SIG-M5 (cell line): ENCODE data around the gene PIAS1.
"Not testable (repeated sequence)": the region's sequence is repeated elsewhere in the genome, so short reads cannot be mapped to it uniquely, and the experiment has no call there.

Experiments
- DNase-seq: peaks from one replicate; lab custom pipeline; 2025; lab: John Stamatoyannopoulos, UW

The PIAS1 gene

DNA sequence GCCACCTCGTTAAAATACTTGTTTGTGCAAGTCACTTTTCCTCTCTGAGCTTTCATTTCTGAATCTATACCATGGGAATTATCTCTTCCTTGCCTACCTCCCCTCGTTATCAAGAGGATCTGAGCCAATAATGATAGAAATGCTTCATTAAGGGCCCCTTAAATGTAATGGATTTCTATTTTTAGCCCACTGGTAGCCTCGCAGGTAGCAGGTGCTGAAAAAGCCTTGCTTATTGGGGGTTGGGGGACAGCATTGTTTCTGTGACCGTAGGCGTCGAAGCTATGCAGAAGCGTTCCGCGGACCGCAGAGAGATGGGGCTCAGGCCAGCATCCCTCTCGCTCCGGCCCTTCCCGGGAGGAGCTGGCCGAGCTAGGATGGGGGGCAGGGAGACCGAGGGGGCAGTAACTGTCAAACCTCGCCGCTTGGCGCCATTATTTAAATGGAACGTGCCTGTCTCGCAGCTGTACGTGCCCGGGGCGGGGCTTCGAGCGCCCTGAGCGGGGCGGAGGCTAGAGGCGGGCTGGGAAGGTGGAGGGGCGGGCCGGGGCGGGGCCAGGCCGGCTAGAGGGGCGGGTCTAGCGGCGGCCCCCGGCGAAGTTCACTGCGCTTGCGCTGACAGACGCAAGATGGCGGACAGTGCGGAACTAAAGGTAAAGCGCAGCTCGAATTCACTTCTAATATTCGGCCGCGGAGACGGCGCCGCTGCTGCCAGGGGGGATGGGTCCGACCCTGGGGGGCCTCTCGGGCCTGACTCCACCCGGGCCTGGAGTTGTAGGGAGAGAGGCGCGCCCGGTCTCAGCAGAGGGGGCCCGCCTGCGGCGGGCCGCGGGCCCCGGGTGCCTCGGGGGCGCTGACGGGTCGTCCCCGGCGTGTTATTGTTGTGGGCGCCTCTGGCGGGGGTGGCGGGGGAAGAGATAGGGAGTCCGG, at the start of gene PIAS1:
Gene PIAS1, plus strand, starts transcription at position 615 of the 927 bp plus-strand sequence. Its CDS starts 12 bp downstream, at position 627.
- DNase-seq = peak; percentile 22

DNA sequence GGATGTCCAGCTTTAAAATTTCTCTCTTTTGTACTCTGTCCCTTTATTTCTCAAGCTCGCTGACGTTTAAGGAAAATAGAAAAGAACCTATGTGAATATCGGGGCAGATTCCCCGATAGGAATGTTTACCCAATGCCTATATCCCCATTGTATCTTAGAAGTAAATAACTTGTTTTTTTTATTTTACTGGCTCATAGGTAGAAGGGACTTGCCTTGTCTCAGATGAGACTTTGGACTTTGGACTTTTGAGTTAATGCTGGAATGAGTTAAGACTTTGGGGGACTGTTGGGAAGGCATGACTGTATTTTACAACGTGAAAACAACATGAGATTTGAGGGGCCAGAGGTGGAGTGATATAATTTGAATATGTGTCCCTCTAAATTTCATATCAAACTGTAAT, 46.5 kb upstream of the PIAS1 start:
- not testable (repeated sequence) for DNase-seq

- DNase-seq = no peak
These were observed 43.6 kb upstream of the PIAS1 start for GRCh38 chr15:68010361-68011153.

- no peak for DNase-seq
These were observed 41.2 kb upstream of the PIAS1 start for GRCh38 chr15:68012911-68013310.

DNA sequence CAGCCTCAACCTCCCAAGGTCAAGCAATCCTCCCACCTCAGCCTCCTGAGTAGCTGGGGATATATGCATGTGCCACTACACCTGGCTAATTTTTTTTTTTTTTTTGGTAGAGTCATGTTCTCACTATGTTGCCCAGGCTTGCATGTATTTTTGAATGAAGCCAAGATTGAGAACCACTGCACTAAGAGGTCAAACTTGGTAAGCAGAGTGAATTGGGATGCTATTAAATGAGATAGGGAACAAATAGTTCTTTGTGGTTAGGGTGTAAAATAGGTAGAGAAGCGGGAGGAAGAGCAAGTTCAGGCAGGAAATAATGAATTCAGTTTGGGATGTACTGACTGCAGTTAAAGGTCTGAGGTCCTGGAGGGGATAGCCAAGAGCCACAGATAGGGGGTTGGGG, 39.9 kb upstream of the PIAS1 start:
- no peak for DNase-seq

- DNase-seq = no peak
These were observed 38.9 kb upstream of the PIAS1 start for GRCh38 chr15:68015244-68015643.

DNA sequence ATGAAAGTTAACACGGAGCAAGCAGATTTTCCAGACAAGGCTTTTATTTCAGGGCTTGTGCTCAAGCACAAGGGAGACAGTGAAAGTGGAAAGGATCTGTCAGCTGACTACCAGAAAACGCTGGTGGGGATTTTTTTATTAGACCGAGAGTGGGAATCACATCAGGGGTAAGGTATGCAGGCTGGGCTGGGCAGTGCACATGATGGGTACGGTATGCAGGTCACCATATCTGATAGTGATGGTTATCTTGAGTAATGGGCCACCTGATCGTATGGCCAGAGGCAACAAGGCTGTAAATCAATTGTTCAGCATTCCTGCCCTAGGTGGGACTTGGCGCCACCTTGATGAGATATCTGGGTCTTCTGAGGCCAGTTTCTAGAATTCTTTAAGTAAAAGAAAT, 36.9 kb upstream of the PIAS1 start:
- no peak for DNase-seq

DNA sequence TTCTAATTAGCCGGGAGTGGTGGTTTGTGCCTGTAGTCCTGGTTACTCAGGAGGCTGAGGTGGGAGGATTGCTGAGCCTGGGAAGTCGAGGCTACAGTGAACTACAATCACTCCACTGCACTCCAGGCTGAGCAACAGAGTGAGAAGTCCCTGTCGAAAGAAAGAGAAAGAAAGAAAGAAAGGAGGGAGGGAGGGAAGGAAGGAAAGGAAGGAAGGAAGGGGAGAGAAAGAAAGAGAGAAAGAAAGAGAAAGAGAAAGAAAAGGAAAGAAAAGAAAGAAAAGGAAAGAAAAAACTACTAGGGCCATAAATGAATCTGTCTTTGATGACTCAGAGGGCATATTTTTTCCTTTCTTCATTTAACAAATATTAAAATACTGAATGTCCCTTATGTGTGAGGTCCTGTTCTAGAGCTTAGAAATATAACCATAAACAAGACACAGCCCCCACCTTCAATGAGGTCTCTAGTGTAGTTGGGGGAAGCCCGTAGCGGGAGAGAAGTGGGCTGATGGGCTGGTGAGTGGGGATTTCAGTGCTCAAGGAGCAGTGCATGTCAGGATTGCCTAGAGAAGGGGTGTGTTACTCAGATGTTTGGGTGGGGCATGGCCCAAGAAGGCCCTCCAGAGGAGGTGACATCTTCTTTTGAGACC, 35.2 kb upstream of the PIAS1 start:
- no peak for DNase-seq

DNA sequence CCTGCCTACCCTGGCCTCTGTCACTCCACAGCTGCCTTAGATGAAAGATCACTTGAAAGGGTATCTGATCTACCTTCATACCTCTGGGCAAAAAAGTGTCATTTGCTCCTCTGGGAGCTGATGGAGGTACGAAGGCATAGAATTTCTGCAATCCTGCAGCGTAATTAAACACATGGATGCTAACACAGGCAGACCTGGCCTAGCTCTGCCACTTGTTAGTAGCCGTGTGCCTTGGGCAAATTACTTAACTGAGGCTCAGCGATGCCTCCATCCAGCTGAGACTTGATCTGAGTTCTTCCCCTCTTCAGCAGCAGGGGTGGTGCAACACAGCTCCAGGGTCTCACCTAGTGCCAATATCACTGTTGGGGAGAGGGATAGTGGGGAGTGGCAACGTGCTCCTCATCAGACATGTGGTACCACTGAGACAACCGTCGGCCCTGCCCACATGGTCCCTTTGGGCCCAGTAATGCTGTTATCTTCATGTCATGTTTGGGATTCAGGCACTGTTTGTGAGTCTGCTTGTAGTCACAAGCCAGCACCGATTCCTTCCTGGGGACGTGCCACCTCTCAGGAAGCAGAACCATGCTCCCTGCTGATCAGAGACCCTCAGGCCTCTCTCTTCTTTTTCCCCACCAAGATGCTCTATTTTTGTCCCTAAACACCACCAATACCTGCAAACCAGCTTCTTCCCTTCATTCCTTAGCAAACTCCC, 34.1 kb upstream of the PIAS1 start:
- DNase-seq = no peak

DNA sequence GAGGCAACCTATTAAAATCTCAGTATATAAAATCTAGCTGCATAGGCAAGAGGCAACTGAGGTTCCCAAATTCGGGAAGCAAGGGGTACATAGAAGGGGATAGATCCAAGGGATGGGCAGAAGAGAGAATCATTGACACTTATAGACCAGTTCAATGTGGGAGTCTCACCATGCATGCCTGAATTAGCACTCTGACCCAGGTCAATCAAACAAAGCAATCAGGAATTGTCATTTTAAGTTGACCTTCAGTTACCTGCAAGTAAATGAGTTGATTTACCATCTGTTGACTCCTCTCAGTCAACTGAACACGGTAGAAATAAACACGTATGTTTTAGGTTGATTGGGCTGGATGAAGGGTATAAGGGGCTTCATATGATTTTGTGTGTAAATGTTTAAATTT, 33.4 kb upstream of the PIAS1 start:
- DNase-seq = no peak

DNA sequence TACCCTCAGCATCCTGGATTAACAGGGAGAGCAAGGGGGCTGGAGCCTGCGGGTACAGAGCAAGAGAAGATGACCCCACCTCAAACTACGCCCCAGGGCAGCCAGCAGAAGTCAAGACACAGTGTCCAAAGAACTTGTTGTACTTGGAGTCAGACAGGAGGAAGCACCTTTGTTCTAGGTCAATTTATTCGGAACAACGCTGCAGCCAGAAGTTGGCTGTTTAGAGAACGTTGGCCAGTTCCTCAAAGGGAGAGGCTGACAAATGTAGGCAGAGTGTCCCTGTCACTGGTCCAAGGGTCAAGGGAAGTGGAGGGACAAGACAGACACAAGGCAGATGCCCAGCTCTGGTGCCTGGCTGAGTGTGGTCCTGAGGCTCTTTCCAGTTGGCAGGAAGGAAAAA, 32.1 kb upstream of the PIAS1 start:
- no peak for DNase-seq

GRCh38 chr15:68023307-68024101, 30.6 kb upstream of the PIAS1 start:
- DNase-seq = no peak

DNA sequence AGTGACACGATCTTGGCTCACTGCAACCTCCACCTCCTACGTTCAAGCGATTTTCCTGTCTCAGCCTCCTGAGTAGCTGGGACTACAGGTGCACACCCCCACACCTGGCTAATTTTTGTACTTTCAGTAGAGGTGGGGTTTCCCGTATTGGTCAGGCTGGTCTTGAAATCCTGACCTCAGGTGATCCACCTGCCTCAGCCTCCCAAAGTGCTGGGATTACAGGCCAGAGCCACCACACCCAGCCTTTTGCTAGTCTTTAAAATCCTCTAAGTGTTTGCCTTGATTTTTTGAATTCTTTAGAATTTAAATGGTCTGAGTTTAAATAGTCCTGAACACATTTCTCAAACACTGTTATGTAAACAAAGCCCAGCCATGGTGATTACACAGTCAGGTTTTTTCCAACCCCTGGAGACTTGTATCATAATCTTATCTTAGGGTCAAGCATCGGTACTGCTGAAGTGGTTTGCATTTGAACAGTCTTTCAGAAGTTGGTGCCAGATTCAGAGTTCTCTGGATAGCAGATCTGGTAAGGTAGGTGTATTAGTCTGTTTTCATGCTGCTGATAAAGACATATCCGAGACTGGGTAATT, 28.2 kb upstream of the PIAS1 start:
- no peak for DNase-seq

DNA sequence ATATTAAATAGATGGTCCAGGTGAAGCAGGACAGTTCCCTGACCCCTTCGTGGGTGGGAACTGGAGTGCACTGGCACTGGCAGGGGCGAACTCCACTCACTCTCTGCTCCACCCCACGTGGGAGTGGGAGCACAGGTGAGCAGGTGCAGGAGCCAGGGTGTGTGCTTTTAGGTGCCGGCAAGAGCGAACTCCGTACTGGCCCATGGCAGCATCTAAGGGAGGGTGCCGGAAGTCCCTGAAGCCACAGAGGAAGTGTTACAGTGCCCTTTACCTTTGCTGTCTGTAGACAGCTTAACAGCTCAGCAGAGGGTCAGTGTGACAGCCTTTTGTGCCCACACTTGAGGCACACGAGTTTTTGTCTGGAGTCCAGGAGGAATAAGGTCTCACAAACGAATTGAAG, 26.7 kb upstream of the PIAS1 start:
- no peak for DNase-seq

GRCh38 chr15:68028137-68028887, 25.8 kb upstream of the PIAS1 start:
- DNase-seq = no peak

GRCh38 chr15:68028888-68029207, 25.3 kb upstream of the PIAS1 start:
- peak; percentile 9 for DNase-seq

- DNase-seq = no peak
These were observed 24.2 kb upstream of the PIAS1 start for GRCh38 chr15:68029959-68030358.

- DNase-seq = no peak
These were observed 22.7 kb upstream of the PIAS1 start for GRCh38 chr15:68031404-68031803.

- no peak for DNase-seq
These were observed 21.4 kb upstream of the PIAS1 start for GRCh38 chr15:68032672-68033071.

GRCh38 chr15:68034081-68034480, 20.0 kb upstream of the PIAS1 start:
- DNase-seq = no peak
